H9 (cell line): Measurements from ENCODE around the gene TMPRSS9. TPM values are rescaled to one million over a fixed set of nuclear protein-coding genes. Genes with fewer than 3 reads are reported as not detected.

Experiments
- DNase-seq: peaks from one replicate; pipeline ENCODE4 v3.0.0-alpha.2; 2017
- H2AFZ ChIP-seq: one replicate; pipeline ENCODE4 v1.6.1; 2013; ENCODE audit warnings: mild to moderate bottlenecking, low read length, control low read depth, moderate library complexity
- H2AK5ac ChIP-seq: 2 replicates; pipeline ENCODE4 v1.6.1; 2013; ENCODE audit warnings: low read length, control low read depth, mixed read lengths; ENCODE audit not compliant: insufficient read length
- H2BK120ac ChIP-seq: one replicate; pipeline ENCODE4 v1.6.1; 2013; ENCODE audit warnings: low read depth, mild to moderate bottlenecking, low read length, control low read depth, inconsistent platforms; ENCODE audit not compliant: poor library complexity, severe bottlenecking
- H2BK12ac ChIP-seq: 2 replicates; pipeline ENCODE4 v1.6.1; 2013; ENCODE audit warnings: low read length, control low read depth, mixed read lengths, low read depth; ENCODE audit not compliant: insufficient read length
- H2BK15ac ChIP-seq: 2 replicates; pipeline ENCODE4 v1.6.1; 2013; ENCODE audit warnings: low read depth, low read length, control low read depth
- H2BK20ac ChIP-seq: one replicate; pipeline ENCODE4 v1.6.1; 2013; ENCODE audit warnings: low read depth, mild to moderate bottlenecking, low read length, control low read depth, inconsistent platforms; ENCODE audit not compliant: poor library complexity, severe bottlenecking
- H2BK5ac ChIP-seq: 2 replicates; pipeline ENCODE4 v1.6.1; 2013; ENCODE audit warnings: low read length, control low read depth, mixed read lengths; ENCODE audit not compliant: insufficient read length
- H3K14ac ChIP-seq: 2 replicates; pipeline ENCODE4 v1.6.1; 2013; ENCODE audit warnings: low read length, control low read depth; ENCODE audit not compliant: insufficient read depth
- H3K18ac ChIP-seq: 2 replicates; pipeline ENCODE4 v1.6.1; 2013; ENCODE audit warnings: low read depth, mild to moderate bottlenecking, mixed read lengths, low read length, control low read depth; ENCODE audit not compliant: insufficient read length
- H3K23ac ChIP-seq: 2 replicates; pipeline ENCODE4 v1.6.1; 2013; ENCODE audit warnings: low read length, control low read depth, mixed read lengths, low read depth; ENCODE audit not compliant: insufficient read length
- H3K23me2 ChIP-seq: 2 replicates; pipeline ENCODE4 v1.6.1; 2013; ENCODE audit warnings: low read depth, mild to moderate bottlenecking, mixed read lengths, low read length, control low read depth; ENCODE audit not compliant: insufficient read length, poor library complexity, severe bottlenecking
- H3K27ac ChIP-seq: 2 replicates; pipeline ENCODE4 v1.5.1; 2013; ENCODE audit warnings: low read length, control low read depth, mixed read lengths, low read depth; ENCODE audit not compliant: insufficient read length
- H3K27me3 ChIP-seq: 2 replicates; pipeline ENCODE4 v1.6.1; 2013; ENCODE audit warnings: low read length, control low read depth, inconsistent platforms; ENCODE audit not compliant: insufficient read depth
- H3K4ac ChIP-seq: 2 replicates; pipeline ENCODE4 v1.6.1; 2013; ENCODE audit warnings: low read depth, mild to moderate bottlenecking, control low read depth, inconsistent platforms, low read length, moderate library complexity
- H3K4me1 ChIP-seq: 2 replicates; pipeline ENCODE4 v1.6.1; 2013; ENCODE audit warnings: low read length, control low read depth, inconsistent platforms; ENCODE audit not compliant: insufficient read depth
- H3K4me2 ChIP-seq: 2 replicates; pipeline ENCODE4 v1.6.1; 2013; ENCODE audit warnings: low read length, control low read depth, mixed read lengths; ENCODE audit not compliant: insufficient read length, insufficient read depth
- H3K56ac ChIP-seq: 2 replicates; pipeline ENCODE4 v1.6.1; 2013; ENCODE audit warnings: low read depth, mild to moderate bottlenecking, mixed read lengths, low read length, control low read depth; ENCODE audit not compliant: insufficient read length
- H3K79me1 ChIP-seq: 2 replicates; pipeline ENCODE4 v1.6.1; 2013; ENCODE audit warnings: low read depth, mild to moderate bottlenecking, moderate library complexity, low read length, control low read depth, inconsistent platforms; ENCODE audit not compliant: insufficient read depth, poor library complexity, severe bottlenecking
- H3K79me2 ChIP-seq: 2 replicates; pipeline ENCODE4 v1.6.1; 2013; ENCODE audit warnings: low read length, control low read depth, inconsistent platforms; ENCODE audit not compliant: insufficient read depth
- H3K9ac ChIP-seq: 2 replicates; pipeline ENCODE4 v1.6.1; 2013; ENCODE audit warnings: low read length, control low read depth, mixed read lengths; ENCODE audit not compliant: insufficient read length; ENCODE audit errors: extremely low read depth
- H3K9me3 ChIP-seq: one replicate; pipeline ENCODE4 v1.6.1; 2013; ENCODE audit warnings: low read depth, low read length, inconsistent platforms; ENCODE audit not compliant: control insufficient read depth
- H3T11ph ChIP-seq: one replicate; pipeline ENCODE4 v1.6.1; 2013; ENCODE audit warnings: mild to moderate bottlenecking, low read length, control low read depth, inconsistent platforms
- H4K20me1 ChIP-seq: one replicate; pipeline ENCODE4 v1.6.1; 2013; ENCODE audit not compliant: control insufficient read depth, insufficient read length, insufficient read depth
- H4K5ac ChIP-seq: 2 replicates; pipeline ENCODE4 v1.6.1; 2013; ENCODE audit warnings: low read depth, mild to moderate bottlenecking, mixed read lengths, low read length, control low read depth; ENCODE audit not compliant: insufficient read length
- H4K8ac ChIP-seq: replicated peaks from 2 replicates; pipeline ENCODE4 v1.6.1; 2013; ENCODE audit warnings: low read length, control low read depth, mixed read lengths, low read depth; ENCODE audit not compliant: insufficient read length
- H4K91ac ChIP-seq: 2 replicates; pipeline ENCODE4 v1.6.1; 2013; ENCODE audit warnings: low read depth, mild to moderate bottlenecking, moderate library complexity, mixed read lengths, low read length, control low read depth; ENCODE audit not compliant: insufficient read length
- H3K27ac Mint-ChIP-seq, 3 experiments: 2 replicates in 2 of 3; 3 replicates in 1 of 3; pipeline ENCODE4 v1.8.0; 2020 to 2021; ENCODE audit warnings: mixed read lengths in 3 of 3, mild to moderate bottlenecking in 1 of 3, moderate library complexity in 1 of 3
- H3K27me3 Mint-ChIP-seq: 2 replicates; pipeline ENCODE4 v1.8.0; 2021; ENCODE audit warnings: low read depth, mild to moderate bottlenecking, moderate library complexity, mixed read lengths
- H3K36me3 Mint-ChIP-seq, 3 experiments: 2 replicates in 2 of 3; 3 replicates in 1 of 3; pipeline ENCODE4 v1.8.0; 2020 to 2021; ENCODE audit warnings: low read depth in 3 of 3, mixed read lengths in 3 of 3; ENCODE audit not compliant: insufficient read depth in 1 of 3
- H3K4me1 Mint-ChIP-seq, 2 experiments: 2 replicates each; pipeline ENCODE4 v1.8.0; 2020; ENCODE audit warnings: mixed read lengths in 2 of 2
- H3K4me3 Mint-ChIP-seq, 2 experiments: 2 replicates in 1 of 2; 3 replicates in 1 of 2; pipeline ENCODE4 v1.8.0; 2020 to 2021; ENCODE audit warnings: mild to moderate bottlenecking in 2 of 2, mixed read lengths in 2 of 2, moderate library complexity in 1 of 2
- H3K9me3 Mint-ChIP-seq, 2 experiments: 2 replicates in 1 of 2; 3 replicates in 1 of 2; pipeline ENCODE4 v1.8.0; 2020; ENCODE audit warnings: mild to moderate bottlenecking in 2 of 2, mixed read lengths in 2 of 2, moderate library complexity in 1 of 2
- WGBS: extraction: QIAGEN DNeasy Blood & Tissue Kit; methylation state at CpG from one replicate; pipeline ENCODE4 v1.1.7; 2013; ENCODE audit warnings: missing lambda C conversion rate, low lambda C conversion rate, mixed read lengths; ENCODE audit not compliant: insufficient read length; ENCODE audit errors: extremely low coverage; 5-methylcytosine and 5-hydroxymethylcytosine counted together
- total RNA-seq: library from RNA; stranded (reverse); gene quantifications from 2 replicates; pipeline ENCODE4 v1.2.1, GENCODE V29; 2021
- TF ChIP-seq, protein P1 (sequence below): fragments of 200-600 bp; sonication (generic); conservative IDR thresholded peaks from 3 replicates; pipeline ENCODE4 v1.8.0; 2021; ENCODE audit warnings: antibody characterized with exemption, mild to moderate bottlenecking

The TMPRSS9 gene
- total RNA-seq, 1 experiment from 2014 or later, result 0.24 TPM

DNA sequence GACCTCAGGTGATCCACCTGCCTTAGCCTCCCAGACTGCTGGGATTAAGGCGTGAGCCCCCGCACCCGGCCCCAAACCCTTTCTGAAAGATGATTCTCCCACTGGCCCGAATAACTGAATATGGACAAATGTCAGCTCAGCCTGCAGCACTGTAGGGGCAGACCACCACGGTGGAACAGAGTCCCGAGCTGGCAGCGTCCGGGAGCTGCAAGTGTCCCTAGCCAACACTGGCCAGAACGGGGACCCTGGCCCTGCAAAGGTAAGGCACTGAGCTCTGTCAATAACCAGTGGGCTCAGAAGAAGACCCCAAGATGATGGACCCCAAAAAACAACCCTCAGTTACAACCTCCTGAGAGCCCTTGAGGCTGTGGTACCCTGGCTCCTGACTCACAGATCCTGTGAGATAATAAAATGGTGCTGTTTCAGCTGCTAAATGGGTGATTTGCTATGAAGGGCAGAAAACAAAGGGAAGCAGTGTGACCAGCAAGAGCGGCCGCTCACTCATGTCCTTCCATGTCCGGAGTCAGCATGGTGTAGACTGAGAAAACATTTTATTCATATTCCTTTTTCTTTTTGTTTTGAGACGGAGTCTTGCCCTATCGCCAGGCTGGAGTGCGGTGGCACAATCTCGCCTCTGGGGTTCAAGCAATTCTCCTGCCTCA, 33.2 kb upstream of the TMPRSS9 start:
- Histone ChIP-seq H3K14ac (no peak overlapping the region), H3K4me2 (no peak overlapping the region), H2BK120ac (no peak overlapping the region), H2BK20ac (no peak overlapping the region), H3K23me2 (peaks cover 9% of the 10 kb centered on the region), H2BK5ac (no peak overlapping the region), H3K56ac (no peak overlapping the region), H3K27me3 (no peaks in the 10 kb centered on the region), H2AK5ac (no peak overlapping the region), H3T11ph (no peak overlapping the region), H3K4ac (no peak overlapping the region), H3K79me2 (peaks cover 5% of the 10 kb centered on the region; the same call in 1 of the 2 replicates), H3K79me1 (no peaks in the 10 kb centered on the region), H3K4me1 (peaks cover 5% of the 10 kb centered on the region; the same call in 1 of the 2 replicates), H2BK15ac (no peak overlapping the region), H3K23ac (no peak overlapping the region), H3K18ac (no peak overlapping the region), H3K9ac (no peak overlapping the region), H3K27ac (no peak overlapping the region), H4K5ac (no peak overlapping the region), H3K9me3 (no peaks in the 10 kb centered on the region), H2BK12ac (no peak overlapping the region), H4K91ac (no peak overlapping the region), H2AFZ (no peak overlapping the region), H4K20me1 (peaks cover 5% of the 10 kb centered on the region), H4K8ac (no peak overlapping the region)
- Mint-ChIP-seq H3K4me3 (peak overlapping the region; percentile 98 to 99), H3K27ac (peak overlapping the region in 2 of 3 experiments; percentile 95; a peak in 5 of 7 replicates), H3K4me1 (peaks cover 35 to 41% of the 10 kb centered on the region in 2 experiments), H3K36me3 (peaks cover 7 to 41% (median 37%) of the 10 kb centered on the region in 3 experiments), H3K27me3 (peaks cover 1% of the 10 kb centered on the region; the same call in 1 of the 2 replicates), H3K9me3 (no peaks in the 10 kb centered on the region)
- DNase-seq, result no peak
- TF ChIP-seq, protein P1, sequence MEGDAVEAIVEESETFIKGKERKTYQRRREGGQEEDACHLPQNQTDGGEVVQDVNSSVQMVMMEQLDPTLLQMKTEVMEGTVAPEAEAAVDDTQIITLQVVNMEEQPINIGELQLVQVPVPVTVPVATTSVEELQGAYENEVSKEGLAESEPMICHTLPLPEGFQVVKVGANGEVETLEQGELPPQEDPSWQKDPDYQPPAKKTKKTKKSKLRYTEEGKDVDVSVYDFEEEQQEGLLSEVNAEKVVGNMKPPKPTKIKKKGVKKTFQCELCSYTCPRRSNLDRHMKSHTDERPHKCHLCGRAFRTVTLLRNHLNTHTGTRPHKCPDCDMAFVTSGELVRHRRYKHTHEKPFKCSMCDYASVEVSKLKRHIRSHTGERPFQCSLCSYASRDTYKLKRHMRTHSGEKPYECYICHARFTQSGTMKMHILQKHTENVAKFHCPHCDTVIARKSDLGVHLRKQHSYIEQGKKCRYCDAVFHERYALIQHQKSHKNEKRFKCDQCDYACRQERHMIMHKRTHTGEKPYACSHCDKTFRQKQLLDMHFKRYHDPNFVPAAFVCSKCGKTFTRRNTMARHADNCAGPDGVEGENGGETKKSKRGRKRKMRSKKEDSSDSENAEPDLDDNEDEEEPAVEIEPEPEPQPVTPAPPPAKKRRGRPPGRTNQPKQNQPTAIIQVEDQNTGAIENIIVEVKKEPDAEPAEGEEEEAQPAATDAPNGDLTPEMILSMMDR, result no peak
- WGBS, result no CpG with 5 or more reads among the region's 16 CpGs
